SK-N-SH (cell line): ENCODE data around the gene SPACDR. TPM values are rescaled to one million over a fixed set of nuclear protein-coding genes. Genes with fewer than 3 reads are reported as not detected.

ENCODE experiments used
- CTCF ChIA-PET: fragments of 300-600, 350-600 bp; formaldehyde crosslinking; extraction: SDS; loops from one replicate; lab custom pipeline; 2021; lab: Yijun Ruan, JAX
- POLR2A ChIA-PET: fragments of 350-600 bp; sonication (Branson Sonifier 250); formaldehyde crosslinking; extraction: SDS; loops from one replicate; lab custom pipeline; 2020; ENCODE audit warnings: antibody characterized with exemption, inconsistent platforms; lab: Yijun Ruan, JAX
- DNase-seq: peaks from one replicate; pipeline ENCODE4 v3.0.0; 2012
- H2AFZ ChIP-seq: fragments of 200-600 bp; sonication (generic); 2 replicates; pipeline ENCODE4 v1.8.1; 2016; ENCODE audit warnings: antibody characterized with exemption, mild to moderate bottlenecking, low read depth
- H3F3A ChIP-seq: fragments of 200-600 bp; sonication (generic); replicated peaks from 2 replicates; pipeline ENCODE3; 2016; ENCODE audit warnings: antibody characterized with exemption, mild to moderate bottlenecking; ENCODE audit not compliant: insufficient read depth
- H3K27ac ChIP-seq, 2 experiments: fragments of 200-500 bp in 1 of 2; fragments of 200-600 bp in 1 of 2; sonication (Bioruptor generic) in 1 of 2; sonication (generic), shearing (Covaris generic) in 1 of 2; 2 replicates each; pipeline versions ENCODE4 v1.5.1 to v1.6.1; 2014 to 2016; ENCODE audit warnings: low read depth in 2 of 2, inconsistent platforms in 1 of 2, low read length in 1 of 2, mild to moderate bottlenecking in 1 of 2, mixed read lengths in 1 of 2
- H3K27me3 ChIP-seq: fragments of 200-600 bp; sonication (generic), shearing (Covaris generic); 2 replicates; pipeline ENCODE4 v1.6.1; 2016; ENCODE audit warnings: mixed run types; ENCODE audit not compliant: insufficient read depth
- H3K36me3 ChIP-seq, 2 experiments: fragments of 200-500 bp in 1 of 2; fragments of 200-600 bp in 1 of 2; sonication (Bioruptor generic) in 1 of 2; sonication (generic) in 1 of 2; replicated peaks in 1 of 2; 2 replicates each; pipeline versions ENCODE3 to v1.5.1; 2014 to 2016; ENCODE audit warnings: low read length in 1 of 2, mild to moderate bottlenecking in 1 of 2; ENCODE audit not compliant: insufficient read depth in 2 of 2, control insufficient read depth in 1 of 2
- H3K4me1 ChIP-seq, 2 experiments: fragments of 200-500 bp in 1 of 2; fragments of 200-600 bp in 1 of 2; sonication (Bioruptor generic) in 1 of 2; sonication (generic), shearing (Covaris generic) in 1 of 2; 2 replicates each; pipeline versions ENCODE4 v1.5.1 to v1.6.1; 2014 to 2016; ENCODE audit warnings: low read depth in 1 of 2, low read length in 1 of 2, mixed run types in 1 of 2; ENCODE audit not compliant: insufficient read depth in 2 of 2, control insufficient read depth in 1 of 2
- H3K4me2 ChIP-seq: fragments of 200-600 bp; sonication (generic), shearing (Covaris generic); 2 replicates; pipeline ENCODE4 v1.6.1; 2017; ENCODE audit warnings: mixed run types
- H3K4me3 ChIP-seq, 2 experiments: fragments of 200-500 bp in 1 of 2; fragments of 200-600 bp in 1 of 2; sonication (Bioruptor generic) in 1 of 2; sonication (generic), shearing (Covaris generic) in 1 of 2; 2 replicates each; pipeline versions ENCODE4 v1.5.1 to v1.8.1; 2014 to 2016; ENCODE audit warnings: low read depth in 2 of 2, inconsistent platforms in 1 of 2, low read length in 1 of 2, mild to moderate bottlenecking in 1 of 2, mixed read lengths in 1 of 2, moderate library complexity in 1 of 2
- H3K79me2 ChIP-seq: fragments of 200-600 bp; sonication (generic); 2 replicates; pipeline ENCODE4 v1.8.1; 2017; ENCODE audit warnings: mild to moderate bottlenecking; ENCODE audit not compliant: insufficient read depth
- H3K9ac ChIP-seq: fragments of 200-600 bp; sonication (generic); 2 replicates; pipeline ENCODE4 v1.6.1; 2017; ENCODE audit warnings: mixed run types
- H3K9me2 ChIP-seq: fragments of 200-600 bp; sonication (generic); 2 replicates; pipeline ENCODE4 v1.6.1; 2017; ENCODE audit warnings: mixed run types
- H3K9me3 ChIP-seq: fragments of 200-600 bp; sonication (generic); 2 replicates; pipeline ENCODE4 v1.6.1; 2017; ENCODE audit warnings: mixed run types, mild to moderate bottlenecking, moderate library complexity
- H4K20me1 ChIP-seq: fragments of 200-600 bp; sonication (generic); 2 replicates; pipeline ENCODE4 v1.6.1; 2017; ENCODE audit warnings: mild to moderate bottlenecking, mixed run types; ENCODE audit not compliant: insufficient read depth
- ELF1 ChIP-seq: IDR thresholded peaks from 2 replicates; pipeline ENCODE4 v1.4.0; 2012
- EZH2phosphoT487 ChIP-seq: fragments of 200-600 bp; sonication (generic); IDR thresholded peaks from 2 replicates; pipeline ENCODE4 v1.6.1; 2017; ENCODE audit warnings: low read depth, mixed run types, mild to moderate bottlenecking, antibody characterized with exemption, moderate library complexity, borderline replicate concordance
- FOSL2 ChIP-seq: IDR thresholded peaks from 2 replicates; pipeline ENCODE4 v1.4.0; 2012; ENCODE audit warnings: low read depth, mild to moderate bottlenecking, moderate library complexity, borderline replicate concordance
- FOXJ3 ChIP-seq: sonication (generic); formaldehyde crosslinking; IDR thresholded peaks from 2 replicates; pipeline ENCODE4 v1.5.1; 2020; ENCODE audit warnings: mild to moderate bottlenecking, missing genetic modification reagents
- GABPA ChIP-seq: IDR thresholded peaks from 2 replicates; pipeline ENCODE4 v1.4.0; 2012; ENCODE audit warnings: low read depth, mild to moderate bottlenecking
- MAX ChIP-seq: IDR thresholded peaks from 2 replicates; pipeline ENCODE4 v1.4.0; 2012; ENCODE audit warnings: low read depth
- MEF2A ChIP-seq: IDR thresholded peaks from 2 replicates; pipeline ENCODE4 v1.4.0; 2012; ENCODE audit warnings: low read depth, borderline replicate concordance
- MXI1 ChIP-seq: IDR thresholded peaks from 2 replicates; pipeline ENCODE4 v1.6.1; 2012; ENCODE audit warnings: mild to moderate bottlenecking, low read depth, low read length, improper control_type of control experiment
- NFIC ChIP-seq: IDR thresholded peaks from 2 replicates; pipeline ENCODE4 v1.4.0; 2012; ENCODE audit warnings: borderline replicate concordance
- NRF1 ChIP-seq: IDR thresholded peaks from 2 replicates; pipeline ENCODE4 v1.6.1; 2012; ENCODE audit warnings: low read depth, mild to moderate bottlenecking, low read length
- POLR2AphosphoS5 ChIP-seq: IDR thresholded peaks from 2 replicates; pipeline ENCODE4 v1.6.1; 2012; ENCODE audit warnings: low read depth, low read length
- REST ChIP-seq: IDR thresholded peaks from 2 replicates; pipeline ENCODE4 v1.6.1; 2012; ENCODE audit warnings: mild to moderate bottlenecking, low read depth, low read length, moderate library complexity
- RFX5 ChIP-seq: IDR thresholded peaks from 2 replicates; pipeline ENCODE4 v1.6.1; 2012; ENCODE audit warnings: mild to moderate bottlenecking, improper control_type of control experiment, low read length
- RXRA ChIP-seq: IDR thresholded peaks from 2 replicates; pipeline ENCODE4 v1.4.0; 2012; ENCODE audit warnings: low read depth, mild to moderate bottlenecking, borderline replicate concordance
- SIN3A ChIP-seq: IDR thresholded peaks from 2 replicates; pipeline ENCODE4 v1.6.1; 2012; ENCODE audit warnings: low read depth, mild to moderate bottlenecking, low read length, moderate library complexity, borderline replicate concordance
- TAF1 ChIP-seq: IDR thresholded peaks from 2 replicates; pipeline ENCODE4 v1.6.1; 2012; ENCODE audit warnings: low read depth, mild to moderate bottlenecking, low read length, moderate library complexity, borderline replicate concordance
- TCF12 ChIP-seq: IDR thresholded peaks from 2 replicates; pipeline ENCODE4 v1.4.0; 2012
- TEAD4 ChIP-seq: IDR thresholded peaks from 2 replicates; pipeline ENCODE4 v1.4.0; 2012; ENCODE audit warnings: mild to moderate bottlenecking, borderline replicate concordance; ENCODE audit not compliant: insufficient read depth
- YY1 ChIP-seq: IDR thresholded peaks from 2 replicates; pipeline ENCODE4 v1.4.0; 2012; ENCODE audit warnings: low read depth, mild to moderate bottlenecking
- WGBS: methylation state at CpG from one replicate; pipeline ENCODE4 v1.1.6; 2017; ENCODE audit warnings: low lambda C conversion rate; 5-methylcytosine and 5-hydroxymethylcytosine counted together
- polyA plus RNA-seq, 3 experiments: library from polyadenylated mRNA; depleted of rRNA; stranded (reverse); fragments of >200 nt; gene quantifications; 2 replicates each; pipeline ENCODE4 v1.2.3, GENCODE V29; 2012
- TF ChIP-seq, protein P1 (sequence below): fragments of 150-350 bp; IDR thresholded peaks from 2 replicates; pipeline ENCODE4 v1.6.1; 2016; ENCODE audit warnings: mild to moderate bottlenecking, low read depth, low read length

SPACDR gene
- polyA plus RNA-seq, 1 of the 3 experiments (the other 2 are of a cell fraction): 1.5 TPM

GRCh38 chr7:100428199-100428966 is 35.7 kb downstream of the SPACDR start, which contains the start of gene ZCWPW1:
TSS of gene ZCWPW1 (minus strand) at chr7:100428703. CDS start at chr7:100420649, 8,054 bp downstream.
- H3K79me2 ChIP-seq: peaks cover 38% of the 10 kb centered on the region
- CTCF ChIA-PET: interaction anchor here (0.7 to 3.2 kb wide), 12 partner anchors 21 to 404 kb away, joined by 3 to 23 read pairs (median 4); partner anchors contain the start of gene NYAP1
- peak within 1 kb of the TSS; percentile 97 for H3K4me2 ChIP-seq
- peak within 1 kb of the TSS; percentile 84 for H2AFZ ChIP-seq
- no peaks in the 10 kb centered on the region for H3K9me3 ChIP-seq
- POLR2A ChIA-PET: interaction anchor here (0.6 to 3.3 kb wide), 25 partner anchors 8 to 1020 kb away, joined by 3 to 12 read pairs (median 4); partner anchors contain the start of genes AP4M1, BUD31, FBXO24 and GPC2
- H3K4me1 ChIP-seq: peaks cover 17 to 33% of the 10 kb centered on the region in 2 experiments; a peak in 3 of 4 replicates
- H3K27me3 ChIP-seq: no peaks in the 10 kb centered on the region
- H3K27ac ChIP-seq: peak within 1 kb of the TSS; percentile 99 to 100
- H4K20me1 ChIP-seq: peaks cover 13% of the 10 kb centered on the region
- H3K9ac ChIP-seq: peak within 1 kb of the TSS; percentile 99
- peak; percentile 94 for DNase-seq
- TF ChIP-seq FOSL2: peak; percentile 1; the same call in 1 of the 2 replicates
- TF ChIP-seq MAX: peak; percentile 100
- no peak for TF ChIP-seq EZH2phosphoT487
- peak; percentile 37; the same call in 1 of the 2 replicates for TF ChIP-seq NFIC
- peak; percentile 95 for TF ChIP-seq SIN3A
- TF ChIP-seq NRF1: peak; percentile 98
- no peak; the same call in 1 of the 2 replicates for TF ChIP-seq REST
- TF ChIP-seq RXRA: no peak
- peak; percentile 4; the same call in 1 of the 2 replicates for TF ChIP-seq TCF12
- peak; percentile 64 for TF ChIP-seq GABPA
- TF ChIP-seq MXI1: peak; percentile 83; the same call in 1 of the 2 replicates
- peak; percentile 69; the same call in 1 of the 2 replicates for TF ChIP-seq ELF1
- TF ChIP-seq YY1: peak; percentile 91
- TF ChIP-seq TAF1: peak; percentile 92
- 0 out of 2 replicates have a peak, but pooled peaks have one; percentile 9 for TF ChIP-seq TEAD4
- peak; percentile 100 for TF ChIP-seq POLR2AphosphoS5
- peak; percentile 56 for TF ChIP-seq FOXJ3
- peak; percentile 8; the same call in 1 of the 2 replicates for TF ChIP-seq RFX5
- TF ChIP-seq MEF2A: no peak
- TF ChIP-seq, protein P1, sequence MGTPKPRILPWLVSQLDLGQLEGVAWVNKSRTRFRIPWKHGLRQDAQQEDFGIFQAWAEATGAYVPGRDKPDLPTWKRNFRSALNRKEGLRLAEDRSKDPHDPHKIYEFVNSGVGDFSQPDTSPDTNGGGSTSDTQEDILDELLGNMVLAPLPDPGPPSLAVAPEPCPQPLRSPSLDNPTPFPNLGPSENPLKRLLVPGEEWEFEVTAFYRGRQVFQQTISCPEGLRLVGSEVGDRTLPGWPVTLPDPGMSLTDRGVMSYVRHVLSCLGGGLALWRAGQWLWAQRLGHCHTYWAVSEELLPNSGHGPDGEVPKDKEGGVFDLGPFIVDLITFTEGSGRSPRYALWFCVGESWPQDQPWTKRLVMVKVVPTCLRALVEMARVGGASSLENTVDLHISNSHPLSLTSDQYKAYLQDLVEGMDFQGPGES: no peak
- WGBS: 1% methylated on average over 62 of the region's 66 CpGs
- H3F3A ChIP-seq: peaks cover 13% of the 10 kb centered on the region
- no peaks in the 10 kb centered on the region for H3K9me2 ChIP-seq
- peak within 1 kb of the TSS; percentile 78 to 95 for H3K4me3 ChIP-seq
- H3K36me3 ChIP-seq: peaks cover 21 to 25% of the 10 kb centered on the region in 2 experiments
